NCI-H1930 (cell line): ENCODE measurements around the gene KCNMA1.
"Not testable (repeated sequence)": the region's sequence is repeated elsewhere in the genome, so short reads cannot be mapped to it uniquely, and the experiment has no call there.

Source experiments
- DNase-seq, 2 experiments: peaks; one replicate each; lab custom pipeline; 2025; lab: John Stamatoyannopoulos, UW

KCNMA1 gene

GRCh38 chr10:77583527-77583926 lies 54.1 kb downstream of the KCNMA1 start:
- DNase-seq: no peak

GRCh38 chr10:77582710-77583115 lies 54.9 kb downstream of the KCNMA1 start:
- DNase-seq: no peak

- no peak for DNase-seq
Observed at GRCh38 chr10:77581738-77582137, 55.9 kb downstream of the KCNMA1 start.

GRCh38 chr10:77580482-77580881 lies 57.1 kb downstream of the KCNMA1 start:
- DNase-seq: no peak

GRCh38 chr10:77578583-77579227 lies 58.9 kb downstream of the KCNMA1 start:
- DNase-seq: no peak

GRCh38 chr10:77577666-77578229 lies 59.9 kb downstream of the KCNMA1 start:
- no peak for DNase-seq

- no peak for DNase-seq
Observed at GRCh38 chr10:77576444-77577032, 61.1 kb downstream of the KCNMA1 start.

- DNase-seq: no peak
Observed at GRCh38 chr10:77576007-77576367, 61.6 kb downstream of the KCNMA1 start.

GRCh38 chr10:77575271-77576006 lies 62.2 kb downstream of the KCNMA1 start:
- no peak for DNase-seq

GRCh38 chr10:77574438-77574837 lies 63.2 kb downstream of the KCNMA1 start:
- no peak for DNase-seq

- not testable (repeated sequence) for DNase-seq
Observed at GRCh38 chr10:77572520-77572919, 65.1 kb downstream of the KCNMA1 start.

- DNase-seq: no peak
Observed at GRCh38 chr10:77571490-77571889, 66.1 kb downstream of the KCNMA1 start.

- no peak for DNase-seq
Observed at GRCh38 chr10:77566914-77567566, 70.6 kb downstream of the KCNMA1 start.

GRCh38 chr10:77566236-77566635 lies 71.4 kb downstream of the KCNMA1 start:
- no peak for DNase-seq

GRCh38 chr10:77565590-77566023 lies 72.0 kb downstream of the KCNMA1 start:
- DNase-seq: no peak

GRCh38 chr10:77564731-77565589 lies 72.6 kb downstream of the KCNMA1 start:
- DNase-seq: no peak

- DNase-seq: no peak
Observed at GRCh38 chr10:77563638-77564270, 73.9 kb downstream of the KCNMA1 start.

- DNase-seq: no peak
Observed at GRCh38 chr10:77562742-77563141, 74.9 kb downstream of the KCNMA1 start.

GRCh38 chr10:77561991-77562390 lies 75.6 kb downstream of the KCNMA1 start:
- no peak for DNase-seq

- no peak for DNase-seq
Observed at GRCh38 chr10:77560471-77560870, 77.1 kb downstream of the KCNMA1 start.

GRCh38 chr10:77560052-77560451 lies 77.6 kb downstream of the KCNMA1 start:
- no peak for DNase-seq
